Stimulated activated naive CD8-positive, alpha-beta T cell treated with anti-CD3 and anti-CD28 coated beads, Interleukin-15, Interleukin-2, amounts not matched to agents 100 U/mL and 50 U/mL, for 24 hours (primary cell): ENCODE results near the gene MCRIP2.
"Not testable (repeated sequence)": the region's sequence is repeated elsewhere in the genome, so short reads cannot be mapped to it uniquely, and the experiment has no call there.

Experiments
- ATAC-seq: fragments of 150-1000 bp; cut with Tn5 transposase; one replicate; pipeline ENCODE4 v1.10.0; 2021
- DNase-seq: peaks from one replicate; pipeline ENCODE4 v3.0.0; 2021

MCRIP2 gene

DNA sequence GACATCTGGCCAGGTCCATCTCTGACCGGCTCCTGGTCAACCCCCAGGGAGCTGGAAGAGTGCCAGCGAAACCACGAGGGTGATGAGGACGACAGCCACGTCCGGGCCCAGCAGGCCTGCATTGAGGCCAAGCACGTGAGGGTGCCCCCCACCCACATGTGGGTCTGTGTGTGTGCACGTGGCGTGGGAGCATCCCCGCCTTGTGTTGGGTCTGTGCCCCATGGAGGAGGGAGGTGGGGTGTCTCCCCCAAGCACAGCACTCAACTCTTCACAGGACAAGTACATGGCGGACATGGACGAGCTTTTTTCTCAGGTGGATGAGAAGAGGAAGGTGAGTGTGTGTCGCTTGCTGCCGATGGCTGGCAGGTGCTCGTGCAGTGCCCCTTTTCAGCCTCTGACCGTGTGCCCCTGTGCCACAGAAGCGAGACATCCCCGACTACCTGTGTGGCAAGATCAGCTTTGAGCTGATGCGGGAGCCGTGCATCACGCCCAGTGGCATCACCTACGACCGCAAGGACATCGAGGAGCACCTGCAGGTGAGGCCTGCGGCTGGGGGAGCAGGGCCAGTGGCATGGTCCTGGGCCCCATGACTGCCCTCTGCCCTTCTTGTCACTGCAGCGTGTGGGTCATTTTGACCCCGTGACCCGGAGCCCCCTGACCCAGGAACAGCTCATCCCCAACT, 40.3 kb downstream of the MCRIP2 start:
- ATAC-seq (no peak), DNase-seq (no peak)

DNA sequence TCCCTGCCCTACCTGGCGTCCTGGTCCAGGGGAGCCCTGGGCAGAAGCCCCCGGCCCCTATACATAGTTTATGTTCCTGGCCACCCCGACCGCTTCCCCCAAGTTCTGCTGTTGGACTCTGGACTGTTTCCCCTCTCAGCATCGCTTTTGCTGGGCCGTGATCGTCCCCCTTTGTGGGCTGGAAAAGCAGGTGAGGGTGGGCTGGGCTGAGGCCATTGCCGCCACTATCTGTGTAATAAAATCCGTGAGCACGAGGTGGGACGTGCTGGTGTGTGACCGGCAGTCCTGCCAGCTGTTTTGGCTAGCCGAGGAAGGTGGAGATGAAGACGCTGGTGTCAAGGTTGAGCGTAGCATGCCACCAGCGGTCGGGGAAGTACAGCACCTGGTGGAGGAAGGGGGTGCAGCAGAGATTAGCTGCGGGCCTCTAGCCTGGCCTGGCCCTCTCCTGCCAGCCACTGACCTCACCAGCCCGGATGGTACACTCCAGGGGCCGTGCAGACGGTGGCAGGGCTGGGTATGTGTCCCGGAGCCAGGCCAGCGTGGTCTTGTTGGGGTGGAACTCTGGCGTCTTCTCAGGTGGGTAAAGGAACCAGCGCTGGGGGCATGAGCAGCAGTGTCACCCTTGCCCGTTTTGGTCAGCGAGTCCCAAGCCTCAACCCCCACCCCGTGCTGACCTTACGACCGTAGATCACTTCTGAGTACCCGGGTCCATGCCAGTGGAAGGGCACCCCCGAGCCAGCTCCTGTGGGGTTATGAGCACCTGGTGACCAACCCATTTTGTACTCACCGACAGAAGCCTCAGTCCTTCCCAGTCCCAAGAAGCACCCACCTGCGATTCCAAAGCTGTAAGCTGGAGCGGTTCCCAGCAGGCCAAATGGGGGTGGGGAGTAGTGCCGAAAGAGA, 41.1 kb downstream of the MCRIP2 start:
- DNase-seq (no peak), ATAC-seq (no peak)

DNA sequence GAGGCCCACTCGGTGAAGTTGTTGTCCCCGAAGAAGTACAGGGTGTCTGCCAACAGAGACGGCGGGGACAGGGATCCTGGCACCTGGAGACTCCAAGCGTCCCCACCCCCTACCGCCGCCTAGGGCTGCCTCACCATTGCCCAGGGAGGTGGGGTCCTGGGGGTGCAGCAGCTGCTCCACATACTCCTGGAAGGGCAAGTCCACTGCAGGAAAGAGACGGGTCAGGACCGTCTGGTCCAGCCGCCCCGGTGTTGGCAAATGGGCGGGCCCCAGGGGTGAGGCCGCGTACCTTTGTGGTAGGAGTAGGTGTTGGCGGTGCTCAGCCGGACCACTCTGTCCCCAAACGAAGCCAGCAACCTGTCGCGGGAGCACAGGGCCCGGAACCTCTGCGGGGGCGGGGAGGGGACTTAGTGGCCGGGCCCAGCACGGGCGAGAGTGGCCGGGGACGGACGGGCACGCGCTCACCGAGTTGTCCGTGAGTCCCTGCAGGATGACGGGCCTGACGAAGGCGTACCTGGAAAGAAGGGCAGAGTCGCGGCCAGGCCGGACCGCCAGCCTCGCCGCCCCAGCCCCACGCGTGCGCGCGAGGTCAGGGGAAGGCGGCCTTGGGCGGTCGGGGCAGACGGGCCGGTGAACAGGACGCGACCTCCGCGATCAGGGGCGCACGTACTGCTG, 41.9 kb downstream of the MCRIP2 start:
- ATAC-seq (no peak), DNase-seq (no peak)

DNA sequence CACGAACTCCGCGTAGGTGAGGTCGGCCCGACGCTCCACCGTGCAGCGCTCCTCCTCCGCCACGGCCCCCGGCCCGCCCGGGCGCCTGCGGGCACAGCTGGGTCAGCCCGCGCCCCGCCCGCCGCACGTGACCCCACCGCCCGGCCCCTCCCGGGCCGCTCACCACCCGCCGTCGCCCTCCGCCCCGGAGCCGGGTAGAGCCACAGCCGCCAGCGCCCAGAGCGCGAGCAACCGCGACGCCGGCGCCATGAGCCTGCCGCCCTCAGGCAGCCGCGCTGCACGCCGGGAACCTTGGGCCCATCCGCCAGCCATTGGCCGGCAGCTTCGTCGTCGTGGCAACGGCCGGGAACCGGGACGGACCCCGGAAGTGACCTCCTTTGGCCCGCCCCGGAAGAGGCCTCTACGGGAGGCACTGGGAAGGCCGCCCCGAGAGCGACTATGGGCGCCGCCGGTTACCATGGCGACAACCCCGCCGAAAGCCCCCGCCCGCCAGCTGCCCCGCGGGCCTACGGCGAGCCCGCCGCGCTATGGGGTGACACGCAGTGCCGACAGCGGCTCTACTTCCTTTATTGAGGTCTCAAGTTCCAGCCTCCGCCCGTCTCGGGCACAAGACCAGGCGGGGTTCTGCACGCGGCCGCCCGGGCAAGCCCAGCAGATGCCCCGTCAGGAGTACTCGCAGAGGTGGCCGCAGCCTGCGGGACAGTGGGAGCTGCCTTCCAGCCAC, 42.6 kb downstream of the MCRIP2 start, which contains the start of gene JMJD8:
JMJD8 (minus strand) TSS at position 264 of the 724 bp plus-strand sequence; CDS start at position 249, 15 bp downstream.
- DNase-seq (peak; percentile 99), ATAC-seq (peak; percentile 82)

DNA sequence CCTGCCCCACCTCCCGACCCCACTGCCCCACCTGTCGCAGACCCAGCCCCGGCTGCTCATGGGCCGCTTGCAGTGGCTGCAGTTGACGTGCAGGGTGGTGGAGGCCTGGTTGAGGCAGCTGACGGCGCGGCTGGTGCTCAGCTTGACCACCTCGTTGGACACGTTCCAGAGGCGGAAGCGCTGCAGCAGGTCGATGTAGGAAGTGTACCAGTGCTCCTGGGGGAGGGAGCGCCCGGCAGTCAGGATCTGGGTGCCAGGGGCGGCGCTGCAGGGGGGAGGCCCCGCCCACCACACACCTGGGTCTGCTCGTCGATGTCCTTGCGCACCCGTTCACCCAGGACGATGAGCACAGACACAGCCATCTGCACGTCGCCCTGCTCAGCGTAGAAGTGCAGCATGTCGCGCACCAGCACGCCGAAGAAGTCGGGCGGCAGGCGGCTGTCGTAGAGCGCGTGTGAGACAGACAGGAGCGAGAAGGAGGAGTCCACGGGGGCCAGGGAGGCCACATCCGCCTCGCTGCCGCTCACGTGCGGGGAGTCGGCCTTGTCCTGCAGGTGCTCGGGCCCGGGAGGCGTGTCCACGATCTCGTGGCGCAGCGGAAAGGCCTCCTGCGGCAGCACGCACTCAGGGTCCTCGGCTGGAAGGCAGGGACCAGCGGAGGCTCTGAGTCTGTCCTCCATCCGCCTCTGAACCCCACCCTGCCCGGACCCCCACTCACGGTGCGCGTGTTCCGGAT, 43.5 kb downstream of the MCRIP2 start:
- no peak for DNase-seq
- no peak for ATAC-seq

DNA sequence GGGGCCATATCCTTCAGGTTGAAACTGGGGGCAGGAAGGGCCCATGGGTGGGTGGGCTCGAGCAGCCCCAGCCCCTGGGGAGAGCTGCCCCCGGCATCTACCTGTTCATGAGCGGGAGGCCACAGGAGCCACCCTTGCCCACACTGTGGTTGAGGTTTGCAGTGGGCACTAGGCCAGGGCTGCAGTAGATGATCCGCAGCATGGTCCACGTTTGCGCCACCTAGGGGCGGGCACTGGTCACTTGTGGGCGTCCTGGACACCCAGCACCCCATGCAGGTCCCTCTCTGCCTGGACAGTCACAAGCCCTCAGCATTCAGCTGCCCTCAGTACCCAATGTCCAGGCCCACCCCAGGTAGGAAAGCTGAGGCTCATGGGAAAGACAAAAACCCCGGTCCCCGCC, 44.3 kb downstream of the MCRIP2 start:
- ATAC-seq (no peak), DNase-seq (peak; percentile 45)

DNA sequence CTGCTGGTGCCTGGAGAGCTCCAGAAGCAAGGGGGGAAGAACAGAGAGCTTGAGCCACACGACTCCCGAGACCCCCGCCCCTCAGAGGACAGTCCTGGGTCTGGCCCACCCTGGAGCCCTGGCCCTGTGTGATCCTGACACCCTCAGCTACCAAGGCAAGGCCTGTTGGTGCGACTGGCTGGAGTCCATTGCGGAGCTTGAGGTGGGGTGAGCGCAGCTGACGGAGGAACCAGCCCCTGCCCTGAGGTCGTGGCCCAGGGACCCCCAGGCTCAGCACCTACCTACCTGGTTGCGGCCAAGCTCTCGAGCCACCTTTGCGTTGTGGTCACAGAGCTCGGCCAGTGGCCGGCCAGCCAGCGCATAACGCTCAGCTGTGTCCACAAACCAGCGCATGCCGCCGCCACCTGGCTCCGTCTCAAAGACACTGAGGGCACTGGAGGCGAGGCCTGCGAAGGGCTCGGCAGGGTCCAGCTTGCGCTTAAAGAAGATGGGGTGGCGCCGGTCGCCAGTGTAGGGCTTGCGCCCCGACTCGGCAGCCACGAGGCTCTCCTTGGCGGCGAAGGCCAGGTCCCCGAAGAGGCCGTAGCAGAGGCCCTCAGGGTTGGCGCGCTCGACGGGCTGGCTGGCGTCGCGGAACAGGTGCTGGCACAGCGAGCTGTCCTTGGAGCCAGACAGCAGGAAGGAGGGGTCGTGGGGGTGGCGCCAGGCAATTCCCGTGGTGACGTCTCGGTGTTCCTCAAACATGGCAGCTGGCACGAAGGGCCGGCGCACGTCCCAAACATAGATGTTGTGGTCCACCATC, 45.0 kb downstream of the MCRIP2 start:
- DNase-seq (no peak), ATAC-seq (no peak)

DNA sequence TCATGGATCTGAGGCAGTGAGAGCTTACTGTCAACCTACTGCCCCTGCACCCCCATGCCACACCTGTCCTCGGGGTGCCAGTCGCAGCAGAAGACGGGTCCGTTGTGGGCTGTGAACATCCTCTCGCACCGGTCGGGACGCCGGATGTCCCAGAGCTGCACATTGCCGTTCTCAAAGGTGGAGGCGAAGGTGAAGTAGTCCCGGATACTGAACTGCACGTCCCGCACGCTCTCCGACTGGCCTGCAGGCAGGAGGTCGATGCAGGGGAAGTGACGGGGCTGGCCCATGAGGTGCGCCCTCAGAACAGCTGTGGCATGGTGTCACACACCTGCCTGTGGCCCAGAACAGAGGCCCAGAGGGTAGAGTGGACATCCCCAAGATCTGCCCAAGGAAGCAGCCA, 45.9 kb downstream of the MCRIP2 start:
- no peak for ATAC-seq
- no peak for DNase-seq

DNA sequence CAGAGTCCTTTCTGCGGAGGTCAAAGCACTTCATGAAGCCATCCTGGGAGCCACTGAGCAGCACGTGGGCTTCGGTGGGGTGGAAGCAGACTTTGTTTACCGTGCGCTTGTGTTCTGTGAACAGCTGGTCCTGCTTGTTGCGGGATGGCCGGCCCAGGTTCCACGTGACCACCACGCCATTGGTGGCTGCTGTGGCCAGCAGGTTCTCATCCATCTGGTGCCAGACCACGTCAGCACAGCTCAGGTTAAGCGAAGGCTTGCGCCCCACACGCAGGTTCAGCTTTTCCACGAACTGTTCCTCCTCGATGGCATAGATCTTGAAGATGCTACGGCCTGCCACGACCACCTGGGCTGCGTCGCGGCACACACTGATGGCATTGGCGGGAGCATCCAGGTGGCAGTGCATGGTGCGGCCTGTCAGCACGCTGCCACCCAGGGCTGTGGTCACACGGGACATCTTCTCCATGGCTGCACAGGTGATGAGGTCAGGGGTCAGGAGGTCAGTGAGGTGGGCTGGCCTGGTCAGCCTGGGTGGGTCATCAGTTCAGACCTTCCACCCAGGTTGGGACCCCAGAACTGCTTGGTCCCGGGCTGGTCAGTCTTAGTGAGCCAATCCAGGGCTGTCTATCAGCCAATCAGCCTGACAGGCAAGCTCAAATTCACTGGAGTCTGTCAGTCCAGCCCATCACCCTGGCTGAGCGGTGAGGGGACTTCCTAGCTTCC, 47.7 kb downstream of the MCRIP2 start:
- DNase-seq, result no peak
- ATAC-seq, result no peak

DNA sequence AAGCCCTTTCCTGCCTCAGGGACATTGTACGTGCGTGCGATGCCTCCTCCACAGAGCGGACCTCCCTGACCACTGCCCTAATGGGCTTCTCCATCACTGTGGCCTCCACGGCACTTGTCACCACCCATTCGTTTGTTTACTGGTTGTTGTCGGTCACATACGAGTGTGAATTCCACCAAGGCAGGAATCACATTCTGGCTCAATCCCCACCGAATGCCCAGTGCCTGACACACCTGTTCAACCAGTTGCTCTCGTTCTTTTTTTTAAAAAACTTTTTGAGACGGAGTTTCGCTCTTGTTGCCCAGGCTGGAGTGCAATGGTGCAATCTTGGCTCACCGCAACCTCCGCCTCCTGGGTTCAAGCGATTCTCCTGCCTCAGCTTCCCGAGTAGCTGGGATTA, 49.6 kb downstream of the MCRIP2 start:
- not testable (repeated sequence) for DNase-seq, ATAC-seq

DNA sequence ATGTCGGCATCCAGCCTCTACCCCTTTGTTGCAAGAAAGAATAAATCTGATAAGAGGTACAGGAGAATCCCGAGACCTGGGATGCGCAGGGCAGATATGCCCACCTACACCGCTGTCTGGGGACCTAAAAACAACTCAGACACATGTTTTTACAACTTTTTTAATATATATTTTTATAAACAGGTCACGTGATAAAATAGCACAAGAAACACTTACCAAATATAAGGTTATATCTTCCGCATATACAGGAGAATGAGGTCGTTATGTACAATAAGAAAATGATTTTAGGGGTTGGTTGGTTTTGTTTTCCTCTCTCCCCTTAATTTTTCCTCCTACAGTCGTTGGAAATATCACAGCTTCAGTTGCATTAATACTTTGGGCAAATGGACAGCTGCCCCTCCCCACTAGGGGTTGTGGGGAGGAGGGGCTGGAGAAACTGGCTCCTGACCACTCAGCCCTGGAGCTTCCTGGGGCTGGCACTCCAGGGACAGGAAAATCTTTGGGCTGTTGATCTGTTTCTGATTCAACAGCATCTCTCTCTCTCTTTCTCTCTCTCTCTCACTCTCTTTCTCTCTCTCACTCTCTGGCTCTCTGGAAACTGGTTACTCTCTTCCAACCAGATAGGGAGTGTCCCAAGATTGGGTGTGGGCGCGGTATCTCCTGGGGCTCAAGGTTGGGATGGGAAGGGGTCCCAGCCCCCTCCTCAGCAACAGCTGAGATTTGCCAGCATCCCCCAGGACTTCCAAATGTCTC, 50.9 kb downstream of the MCRIP2 start:
- no peak for ATAC-seq
- DNase-seq, result no peak

DNA sequence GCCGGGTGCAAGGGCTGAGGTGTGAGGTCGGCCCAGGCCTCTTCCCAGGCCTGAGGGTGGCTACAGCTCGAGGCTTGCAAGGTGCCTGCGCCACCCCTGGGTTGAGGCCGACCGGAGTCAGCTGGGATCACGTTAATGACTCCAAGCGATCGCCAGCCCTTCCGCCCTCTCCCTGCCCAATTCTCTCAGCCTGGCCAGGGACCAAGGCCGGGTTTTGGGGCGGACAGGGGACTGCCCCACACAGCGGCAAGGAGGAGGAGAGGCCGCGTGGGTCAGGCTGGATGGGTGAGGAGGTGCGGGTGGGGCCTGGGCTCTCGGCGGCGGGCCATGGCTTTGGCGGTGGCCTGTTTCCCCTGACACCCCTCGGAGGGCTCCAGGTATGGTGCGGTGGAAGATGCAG, 51.7 kb downstream of the MCRIP2 start:
- ATAC-seq (no peak), DNase-seq (no peak)

DNA sequence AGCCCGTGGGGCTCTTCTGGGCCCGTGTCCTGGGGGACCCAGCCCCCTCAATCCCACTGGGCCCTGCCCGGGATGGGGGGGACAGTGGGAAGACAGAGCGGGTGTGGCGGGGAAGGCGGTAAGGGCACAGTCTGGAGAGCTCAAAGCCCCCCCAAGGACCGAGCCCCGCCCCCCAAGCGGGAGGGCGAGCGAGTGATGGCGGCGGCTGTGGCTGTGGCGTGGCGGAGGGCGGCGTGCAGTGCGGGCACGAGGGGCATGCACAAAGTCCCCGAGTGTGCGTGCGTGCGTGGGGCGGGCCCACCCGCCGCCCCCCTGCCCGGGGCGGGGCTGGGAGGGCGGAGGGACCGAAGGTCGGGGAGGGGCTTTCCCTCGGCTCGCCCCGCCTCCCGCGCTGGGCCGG, 52.1 kb downstream of the MCRIP2 start:
- DNase-seq (no peak), ATAC-seq (no peak)

DNA sequence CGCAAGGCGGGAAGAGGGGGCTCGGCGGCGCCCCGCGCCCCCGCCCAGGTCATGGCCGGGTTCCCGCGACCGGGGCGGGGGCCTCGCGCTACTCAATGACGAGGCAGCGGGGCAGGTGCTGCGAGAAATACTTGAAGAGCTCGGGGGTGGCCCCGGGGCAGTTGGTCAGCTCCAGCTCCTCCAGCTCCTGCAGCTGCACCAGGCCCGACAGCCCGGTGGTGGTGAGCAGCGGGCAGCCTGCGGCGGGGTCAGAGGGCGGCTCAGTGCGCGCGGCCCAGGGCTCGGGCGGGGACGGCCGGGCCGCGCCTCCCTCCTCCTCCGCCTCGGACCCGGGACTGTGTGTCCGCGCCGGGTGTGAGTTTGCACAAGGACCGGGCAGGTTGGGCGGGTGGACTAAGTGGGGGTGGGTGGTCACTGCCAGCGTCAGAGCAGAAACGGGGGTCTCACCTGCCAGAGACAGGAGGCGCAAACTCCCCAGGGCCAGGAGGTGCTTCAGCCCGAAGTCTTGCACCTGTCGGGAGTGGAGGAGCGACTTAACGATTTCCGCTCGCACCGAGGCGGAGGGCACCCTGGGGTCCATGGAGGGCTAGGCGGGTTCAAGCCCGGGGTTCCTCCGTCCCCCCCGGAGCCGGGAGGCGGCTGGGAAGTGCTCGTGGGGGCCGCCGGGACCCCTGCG, 52.7 kb downstream of the MCRIP2 start:
- no peak for ATAC-seq
- no peak for DNase-seq

DNA sequence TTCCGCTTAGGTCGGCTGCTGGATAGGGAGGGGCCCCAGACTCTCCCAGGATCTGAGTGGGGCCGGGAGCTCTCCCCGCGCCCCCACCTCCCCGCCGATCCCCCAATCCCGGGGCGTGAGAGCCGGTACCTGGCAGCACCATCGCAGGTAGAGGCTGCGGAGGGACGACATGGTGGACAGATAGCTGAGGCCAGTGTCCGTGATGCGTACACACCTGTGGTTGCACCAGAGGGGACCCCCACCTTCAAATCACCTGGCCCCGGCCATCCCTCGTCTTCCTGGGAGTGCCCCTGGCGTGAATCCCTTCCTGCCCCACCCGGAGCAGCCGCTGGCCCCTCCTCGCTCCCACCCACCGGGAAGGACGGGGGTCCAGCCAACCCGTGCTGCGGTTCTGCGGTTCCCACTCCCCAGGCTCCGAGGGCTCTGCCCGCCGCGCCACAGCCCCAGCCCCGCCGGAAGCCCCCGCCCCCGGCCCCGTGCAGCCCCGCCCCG, 53.3 kb downstream of the MCRIP2 start:
- DNase-seq (no peak), ATAC-seq (no peak)

DNA sequence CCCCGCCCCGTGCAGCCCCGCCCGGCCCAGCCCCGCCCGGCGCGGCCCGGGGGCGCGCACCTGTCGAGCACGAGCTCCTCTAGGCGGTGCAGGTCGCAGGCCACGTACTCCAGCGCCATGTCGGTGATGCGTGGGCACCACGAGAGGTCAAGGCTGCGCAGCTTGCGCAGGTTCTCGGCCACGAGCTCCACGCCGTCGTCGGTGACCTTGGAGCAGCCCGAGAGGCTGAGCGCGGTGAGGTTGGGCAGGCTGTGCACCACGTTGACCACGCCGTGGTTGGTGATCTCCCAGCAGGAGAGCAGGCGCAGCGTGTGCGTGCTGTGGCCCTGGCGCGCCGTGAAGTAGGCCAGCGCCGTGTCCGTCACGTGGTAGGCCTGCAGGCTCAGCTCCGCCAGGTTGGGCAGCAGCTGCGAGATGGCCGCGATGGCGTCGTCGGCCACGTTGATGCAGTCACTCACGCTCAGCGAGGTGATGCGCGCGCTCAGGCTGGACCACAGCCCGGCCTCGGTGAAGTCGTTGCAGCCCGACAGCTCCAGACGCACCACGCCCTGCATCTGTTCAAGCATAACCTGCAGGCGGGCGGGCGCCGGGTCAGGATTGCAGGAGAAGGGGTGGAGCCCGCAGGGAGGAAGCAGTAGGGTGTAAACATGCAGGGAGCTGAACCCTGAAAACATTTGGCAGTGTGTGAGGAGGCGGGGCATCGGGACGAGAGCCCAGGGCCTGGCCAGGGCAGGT, 53.9 kb downstream of the MCRIP2 start:
- ATAC-seq (peak; percentile 76), DNase-seq (peak; percentile 76)
